GM19438 (cell line): ENCODE data around the gene LDHAL6A.
"Not testable (repeated sequence)": the region's sequence is repeated elsewhere in the genome, so short reads cannot be mapped to it uniquely, and the experiment has no call there.

Experiments used
- ATAC-seq: cut with Tn5 transposase; IDR thresholded peaks from one replicate; pipeline ENCODE4 v1.9.1; 2021; ENCODE audit warnings: low read depth; ENCODE audit not compliant: unreplicated experiment

Gene LDHAL6A

GRCh38 chr11:18455686-18456372 lies at the start of gene LDHAL6A:
TSS of gene LDHAL6A (plus strand) at chr11:18455856. CDS start at chr11:18456681, 825 bp downstream.
- no peak for ATAC-seq

DNA sequence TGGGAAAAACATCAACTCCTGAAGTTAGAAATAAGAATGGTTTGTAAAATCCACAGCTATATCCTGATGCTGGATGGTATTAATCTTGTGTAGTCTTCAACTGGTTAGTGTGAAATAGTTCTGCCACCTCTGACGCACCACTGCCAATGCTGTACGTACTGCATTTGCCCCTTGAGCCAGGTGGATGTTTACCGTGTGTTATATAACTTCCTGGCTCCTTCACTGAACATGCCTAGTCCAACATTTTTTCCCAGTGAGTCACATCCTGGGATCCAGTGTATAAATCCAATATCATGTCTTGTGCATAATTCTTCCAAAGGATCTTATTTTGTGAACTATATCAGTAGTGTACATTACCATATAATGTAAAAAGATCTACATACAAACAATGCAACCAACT lies 48.3 kb upstream of the LDHAL6A start:
- ATAC-seq, result not testable (repeated sequence)

DNA sequence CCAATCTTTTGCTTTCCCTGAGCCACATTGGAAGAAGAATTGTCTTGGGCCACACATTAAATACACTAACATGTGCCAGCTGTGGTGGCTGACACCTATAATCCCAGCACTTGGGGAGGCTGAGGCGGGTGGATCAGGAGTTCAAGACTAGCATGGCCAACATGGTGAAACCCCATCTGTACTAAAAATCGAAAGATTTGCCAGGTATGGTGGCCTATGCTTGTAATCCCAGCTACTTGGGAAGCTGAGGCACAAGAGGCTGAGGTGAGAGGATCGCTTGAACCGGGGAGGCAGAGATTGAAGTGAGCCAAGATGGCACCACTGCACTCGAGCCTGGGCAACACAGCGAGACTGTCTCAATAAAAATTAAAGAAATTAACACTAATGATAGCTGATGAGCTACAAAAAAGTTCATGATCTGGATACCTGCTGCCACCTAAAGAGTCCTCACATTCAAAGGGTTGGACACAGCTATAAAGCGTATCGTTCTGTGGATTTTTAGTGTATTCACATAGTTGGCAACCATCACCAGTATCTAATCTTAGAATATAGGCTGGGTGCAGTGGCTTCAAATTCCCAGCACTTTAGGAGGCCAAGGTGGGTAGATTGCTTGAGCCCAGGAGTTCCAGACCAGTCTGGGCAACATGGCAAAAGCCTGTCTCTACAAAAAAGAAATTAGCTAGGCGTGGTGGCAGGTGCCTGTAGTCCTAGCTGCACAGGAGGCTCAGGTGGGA lies 46.9 kb upstream of the LDHAL6A start:
- ATAC-seq, result no peak

GRCh38 chr11:18416459-18416858 lies 39.2 kb upstream of the LDHAL6A start:
- no peak for ATAC-seq

- no peak for ATAC-seq
These were observed 36.6 kb upstream of the LDHAL6A start for GRCh38 chr11:18419040-18419439.

DNA sequence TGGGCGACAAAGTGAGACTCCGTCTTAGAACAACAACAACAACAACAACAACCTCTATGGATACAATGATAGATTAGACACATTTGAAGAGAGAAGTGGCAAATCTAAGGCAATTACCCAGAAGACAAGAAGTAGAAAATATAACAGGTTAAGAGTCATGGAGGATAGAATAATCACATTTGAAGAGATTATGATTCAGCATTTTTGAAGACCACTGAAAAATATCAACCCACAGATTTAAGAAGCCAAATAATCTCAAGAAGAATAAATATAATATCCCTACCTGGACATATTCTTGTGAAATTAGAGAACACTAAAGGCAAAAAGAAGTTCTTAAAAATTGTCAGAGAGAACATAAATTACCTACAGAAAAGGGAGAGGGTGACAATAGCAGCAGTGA lies 35.6 kb upstream of the LDHAL6A start:
- no peak for ATAC-seq

- no peak for ATAC-seq
These were observed 28.4 kb upstream of the LDHAL6A start for GRCh38 chr11:18427240-18427639.

- no peak for ATAC-seq
These were observed 26.3 kb upstream of the LDHAL6A start for GRCh38 chr11:18429332-18429731.

DNA sequence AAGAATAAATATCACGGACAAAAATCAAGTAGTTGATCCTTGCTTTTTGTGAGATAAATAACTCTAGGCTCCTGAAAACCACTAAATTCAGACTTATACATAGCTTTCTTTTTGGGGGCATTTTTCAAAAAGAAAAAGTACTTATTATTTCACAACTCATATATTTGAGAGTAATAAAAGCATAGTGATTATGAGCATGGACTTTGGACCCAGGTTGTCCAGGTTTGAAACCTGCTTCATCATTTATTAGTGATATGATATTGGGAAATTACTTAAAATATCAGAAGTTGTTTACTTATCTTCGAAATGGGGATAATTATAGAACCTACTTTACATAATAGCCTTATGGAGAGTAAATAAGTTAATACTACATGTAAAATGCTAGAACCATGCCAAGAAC lies 17.0 kb upstream of the LDHAL6A start:
- ATAC-seq, result no peak

- no peak for ATAC-seq
These were observed 6.4 kb upstream of the LDHAL6A start for GRCh38 chr11:18449251-18449650.

DNA sequence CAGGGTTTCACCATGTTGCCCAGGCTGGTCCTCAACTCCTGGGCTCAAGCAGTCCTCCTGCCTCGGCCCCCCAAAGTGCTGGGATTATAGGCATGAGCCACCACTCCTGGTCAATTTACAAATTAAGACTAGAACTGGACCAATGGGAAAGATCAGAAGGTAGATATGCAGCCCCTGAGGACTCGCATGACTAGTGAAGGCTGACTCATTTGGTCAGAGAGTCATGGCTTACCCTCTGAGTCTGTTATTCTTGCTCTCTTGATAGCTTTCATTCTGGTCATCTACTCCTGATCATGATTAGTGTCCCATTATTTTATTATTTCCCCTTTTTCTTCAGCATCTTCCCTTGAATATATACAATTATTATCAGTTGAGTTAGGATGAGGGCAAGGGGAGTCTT lies 2.7 kb upstream of the LDHAL6A start:
- no peak for ATAC-seq

- no peak for ATAC-seq
These were observed 1.8 kb downstream of the LDHAL6A start for GRCh38 chr11:18457450-18457849.

GRCh38 chr11:18459634-18460033 lies 4.0 kb downstream of the LDHAL6A start:
- no peak for ATAC-seq

- ATAC-seq, result no peak
These were observed 6.3 kb downstream of the LDHAL6A start for GRCh38 chr11:18461909-18462308.

DNA sequence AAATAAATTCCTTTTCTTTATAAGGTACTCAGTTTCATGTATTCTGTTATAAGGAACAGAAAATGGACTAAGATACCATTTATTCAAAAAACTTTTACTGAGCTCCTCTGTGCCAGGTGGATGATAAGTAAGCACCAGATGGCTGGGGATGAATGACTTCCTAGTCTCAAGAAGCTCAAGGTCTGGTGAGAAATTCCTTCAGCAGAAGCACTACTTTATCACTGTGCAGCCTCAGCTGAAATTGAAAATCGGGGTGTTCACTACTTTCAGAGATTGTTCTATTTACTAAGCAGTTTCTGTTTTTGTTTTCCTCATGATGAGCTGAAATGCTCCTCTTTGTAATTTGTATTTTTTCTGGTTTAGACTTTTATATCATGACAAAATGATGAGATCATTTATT lies 7.8 kb downstream of the LDHAL6A start:
- no peak for ATAC-seq

DNA sequence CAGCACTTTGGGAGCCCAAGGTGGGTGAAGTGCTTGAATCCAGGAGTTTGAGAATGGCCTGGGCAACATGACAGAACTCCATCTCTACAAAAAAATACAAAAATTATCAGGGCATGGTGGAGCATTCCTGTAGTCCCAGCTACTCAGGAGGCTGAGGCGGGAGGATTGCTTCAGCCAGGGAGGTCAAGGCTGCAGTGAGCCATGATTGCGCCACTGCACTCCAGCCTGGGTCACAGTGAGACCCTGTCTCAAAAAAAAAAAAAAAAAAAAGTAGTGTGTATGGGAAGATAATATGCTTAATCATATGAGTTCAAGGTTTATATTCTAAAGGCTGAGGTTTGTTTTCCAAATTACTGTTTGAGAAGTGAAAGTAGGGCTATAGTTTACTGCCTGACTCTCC lies 10.7 kb downstream of the LDHAL6A start:
- ATAC-seq, result no peak

GRCh38 chr11:18468059-18468458 lies 12.4 kb downstream of the LDHAL6A start:
- no peak for ATAC-seq

DNA sequence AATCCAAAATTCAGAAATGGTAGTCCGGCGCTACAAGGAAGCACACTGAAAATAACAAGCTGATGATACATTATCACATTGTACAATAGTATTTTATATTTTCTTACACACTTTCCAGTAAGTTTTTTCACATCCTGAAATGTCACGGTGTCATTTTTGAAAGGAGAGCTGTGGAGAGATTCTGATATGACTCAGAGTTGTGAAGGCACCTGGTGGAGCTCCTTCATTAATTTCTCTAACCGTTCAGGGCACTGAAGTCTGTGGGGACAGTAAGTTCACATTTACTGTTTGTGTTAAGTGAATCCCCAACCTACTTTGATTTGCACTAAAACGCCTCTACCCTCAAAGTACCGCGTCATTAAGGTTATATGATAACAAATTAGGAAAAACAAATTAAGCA lies 13.3 kb downstream of the LDHAL6A start:
- ATAC-seq, result no peak

- no peak for ATAC-seq
These were observed 16.3 kb downstream of the LDHAL6A start for GRCh38 chr11:18471995-18472394.

GRCh38 chr11:18472587-18472986 lies 16.9 kb downstream of the LDHAL6A start:
- no peak for ATAC-seq

DNA sequence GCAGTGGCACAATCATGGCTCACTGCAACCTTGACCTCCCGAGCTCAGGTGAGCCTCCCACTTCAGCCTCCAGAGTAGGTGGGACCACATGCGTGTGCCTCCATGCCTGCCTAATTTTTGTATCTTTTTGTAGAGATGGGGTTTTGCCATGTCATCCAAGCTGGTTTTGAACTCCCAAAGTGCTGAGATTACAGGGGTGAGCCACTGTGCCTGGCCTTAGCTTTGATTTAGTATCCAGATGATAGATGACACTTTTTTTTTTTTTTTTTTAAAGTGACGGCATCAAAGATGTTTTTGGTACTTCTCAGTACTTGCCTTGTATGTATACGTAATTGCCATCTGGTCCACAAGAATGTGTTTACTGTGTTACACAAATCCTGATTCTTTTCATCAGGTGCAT lies 23.4 kb downstream of the LDHAL6A start:
- ATAC-seq, result no peak

DNA sequence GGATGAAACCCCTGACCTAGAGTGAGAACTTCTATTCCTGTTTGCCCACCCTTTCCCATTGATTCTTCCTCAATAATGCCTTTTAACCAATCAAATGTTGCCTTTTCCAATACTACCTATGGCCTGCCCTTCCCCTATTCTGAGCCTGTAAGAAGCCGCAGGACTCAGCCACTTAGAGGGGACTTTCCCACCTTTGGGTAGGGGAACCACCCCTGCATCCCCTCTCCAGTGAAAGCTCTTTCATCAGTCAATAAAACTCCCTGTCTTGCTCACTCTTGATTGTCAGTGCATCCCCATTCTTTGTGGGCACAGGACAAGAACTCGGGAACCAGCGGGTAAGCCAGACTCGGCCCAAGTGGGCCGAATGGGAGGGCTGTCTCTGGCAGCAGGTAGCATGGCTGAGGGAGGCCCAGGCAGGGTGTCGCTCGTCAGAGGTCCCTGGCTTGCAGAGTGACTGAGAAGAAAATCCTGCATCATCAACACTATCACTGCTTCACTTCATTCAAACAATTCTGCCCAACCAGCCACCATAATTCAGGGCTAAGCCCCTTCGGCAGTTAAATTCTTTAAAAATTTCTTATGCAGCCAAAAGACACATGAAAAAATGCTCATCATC lies 30.4 kb downstream of the LDHAL6A start:
- no peak for ATAC-seq
